GM23338 (cell line): ENCODE data around the gene RGP1. TPM values are rescaled to one million over a fixed set of nuclear protein-coding genes. Genes with fewer than 3 reads are reported as not detected.

Experiments
- ATAC-seq: fragments of 200-7000 bp; cut with Tn5 transposase; 3 replicates; pipeline ENCODE4 v1.9.1; 2020
- DNase-seq: peaks from one replicate; pipeline ENCODE4 v3.0.0-alpha.2; 2015; ENCODE audit warnings: low spot score
- H2AFZ ChIP-seq: fragments of 200-600 bp; sonication (generic); 2 replicates; pipeline ENCODE4 v1.8.0; 2016; ENCODE audit warnings: antibody characterized with exemption, mild to moderate bottlenecking, moderate library complexity
- H3F3A ChIP-seq: fragments of 200-600 bp; sonication (generic); replicated peaks from 2 replicates; pipeline ENCODE4 v1.8.0; 2017; ENCODE audit warnings: antibody characterized with exemption, mixed run types, low read depth
- H3K27ac ChIP-seq: fragments of 200-600 bp; sonication (generic); 2 replicates; pipeline ENCODE4 v1.6.1; 2016; ENCODE audit warnings: low read depth
- H3K27me3 ChIP-seq: fragments of 200-600 bp; sonication (generic); 2 replicates; pipeline ENCODE4 v1.8.0; 2016; ENCODE audit warnings: mild to moderate bottlenecking, mixed run types, moderate library complexity; ENCODE audit not compliant: insufficient read depth
- H3K36me3 ChIP-seq: fragments of 200-600 bp; sonication (generic); 2 replicates; pipeline ENCODE4 v1.8.0; 2016; ENCODE audit warnings: mild to moderate bottlenecking; ENCODE audit not compliant: insufficient read depth
- H3K4me1 ChIP-seq: fragments of 200-600 bp; sonication (generic); 2 replicates; pipeline ENCODE4 v1.8.0; 2016; ENCODE audit warnings: mild to moderate bottlenecking, moderate library complexity; ENCODE audit not compliant: insufficient read depth
- H3K4me2 ChIP-seq: fragments of 200-600 bp; sonication (generic); 2 replicates; pipeline ENCODE4 v1.7.1; 2017; ENCODE audit warnings: mixed run types
- H3K4me3 ChIP-seq: fragments of 200-600 bp; sonication (generic); 2 replicates; pipeline ENCODE4 v1.6.1; 2016; ENCODE audit warnings: mixed run types
- H3K79me2 ChIP-seq: fragments of 200-600 bp; sonication (generic); replicated peaks from 2 replicates; pipeline ENCODE4 v1.8.0; 2017; ENCODE audit warnings: mild to moderate bottlenecking; ENCODE audit not compliant: insufficient read depth
- H3K9me2 ChIP-seq: fragments of 200-600 bp; sonication (generic); 2 replicates; pipeline ENCODE4 v1.8.0; 2017; ENCODE audit not compliant: insufficient read depth
- H4K20me1 ChIP-seq: fragments of 200-600 bp; sonication (generic); replicated peaks from 2 replicates; pipeline ENCODE4 v1.8.0; 2017; ENCODE audit warnings: mild to moderate bottlenecking; ENCODE audit not compliant: insufficient read depth
- H3K27ac Mint-ChIP-seq: 2 replicates; pipeline ENCODE4 v1.8.0; 2020; ENCODE audit warnings: inconsistent platforms, mild to moderate bottlenecking, moderate library complexity, mixed read lengths
- H3K27me3 Mint-ChIP-seq: 3 replicates; pipeline ENCODE4 v1.8.0; 2022; ENCODE audit warnings: low read depth, mild to moderate bottlenecking, moderate library complexity, mixed read lengths, inconsistent platforms; ENCODE audit not compliant: insufficient read depth, poor library complexity
- H3K36me3 Mint-ChIP-seq: 3 replicates; pipeline ENCODE4 v1.8.0; 2021; ENCODE audit warnings: low read depth, mild to moderate bottlenecking, inconsistent platforms, moderate library complexity, mixed read lengths
- H3K4me1 Mint-ChIP-seq: 3 replicates; pipeline ENCODE4 v1.8.0; 2020; ENCODE audit warnings: mild to moderate bottlenecking, inconsistent platforms, mixed read lengths
- H3K4me3 Mint-ChIP-seq: 3 replicates; pipeline ENCODE4 v1.8.0; 2021; ENCODE audit warnings: moderate library complexity, mild to moderate bottlenecking, inconsistent platforms, mixed read lengths
- H3K9me3 Mint-ChIP-seq: 3 replicates; pipeline ENCODE4 v1.8.0; 2020; ENCODE audit warnings: moderate library complexity, mild to moderate bottlenecking, inconsistent platforms, mixed read lengths
- CREB1 ChIP-seq: fragments of 250-450 bp; sonication (Bioruptor Pico); IDR thresholded peaks from 2 replicates; pipeline ENCODE4 v1.5.0; 2020; ENCODE audit warnings: low read depth, mild to moderate bottlenecking, moderate library complexity
- ETS1 ChIP-seq: IDR thresholded peaks from 2 replicates; pipeline ENCODE4 v1.6.1; 2016; ENCODE audit warnings: antibody characterized with exemption
- EZH2 ChIP-seq: fragments of 200-600 bp; sonication (generic); IDR thresholded peaks from one replicate; pipeline ENCODE4 v1.8.0; 2017; ENCODE audit warnings: antibody characterized with exemption, mild to moderate bottlenecking, low read depth; ENCODE audit not compliant: unreplicated experiment
- EZH2phosphoT487 ChIP-seq: fragments of 200-600 bp; sonication (generic); IDR thresholded peaks from one replicate; pipeline ENCODE4 v1.8.1; 2018; ENCODE audit warnings: antibody characterized with exemption; ENCODE audit not compliant: unreplicated experiment
- JUNB ChIP-seq: IDR thresholded peaks from one replicate; pipeline ENCODE4 v1.6.1; 2016; ENCODE audit warnings: antibody characterized with exemption; ENCODE audit not compliant: unreplicated experiment
- NANOG ChIP-seq: IDR thresholded peaks from 2 replicates; pipeline ENCODE4 v1.6.1; 2016; ENCODE audit warnings: antibody characterized with exemption, borderline replicate concordance
- POLR2AphosphoS5 ChIP-seq: IDR thresholded peaks from 2 replicates; pipeline ENCODE4 v1.6.1; 2016; ENCODE audit warnings: antibody characterized with exemption, low read depth
- REST ChIP-seq: IDR thresholded peaks from one replicate; pipeline ENCODE4 v1.6.1; 2018; ENCODE audit warnings: antibody characterized with exemption; ENCODE audit not compliant: unreplicated experiment
- STAT1 ChIP-seq: IDR thresholded peaks from one replicate; pipeline ENCODE4 v1.6.1; 2016; ENCODE audit warnings: antibody characterized with exemption; ENCODE audit not compliant: unreplicated experiment
- ZNF331 ChIP-seq: fragments of 250-450 bp; sonication (Bioruptor Pico); IDR thresholded peaks from 2 replicates; pipeline ENCODE4 v1.5.0; 2020; ENCODE audit warnings: low read depth, mild to moderate bottlenecking, moderate library complexity
- polyA plus RNA-seq: library from polyadenylated mRNA; unstranded; fragments of >200 nt; fragmentation: Nextera tagmentation; extraction: Ambion mirVana; gene quantifications from 2 replicates; pipeline ENCODE4 v1.2.1, GENCODE V29; 2016
- total RNA-seq: library from RNA; depleted of rRNA; stranded (reverse); fragments of >200 nt; shearing (Covaris generic); gene quantifications from 2 replicates; pipeline ENCODE4 v1.2.3, GENCODE V29; 2014

RGP1 gene
- total and polyA plus RNA-seq, 2 experiments from 2014 or later = 2.8 to 16.0 TPM

- H3K27ac ChIP-seq = peak overlapping the region; percentile 82; the same call in 1 of the 2 replicates
- peak; percentile 50 for DNase-seq
Observed at GRCh38 chr9:35774907-35775635, 26.0 kb downstream of the RGP1 start.

GRCh38 chr9:35776018-35776417, 26.9 kb downstream of the RGP1 start:
- no peak for TF ChIP-seq ETS1
- TF ChIP-seq REST = no peak
- no peak for TF ChIP-seq CREB1 (CRISPR knock-in tag)
- TF ChIP-seq JUNB = no peak
- TF ChIP-seq ZNF331 (CRISPR knock-in tag) = no peak
- no peak for TF ChIP-seq EZH2
- TF ChIP-seq EZH2phosphoT487 = no peak
- TF ChIP-seq POLR2AphosphoS5 = no peak
- Mint-ChIP-seq H3K4me1 (peaks cover 16% of the 10 kb centered on the region), H3K4me3 (no peak overlapping the region), H3K9me3 (no peaks in the 10 kb centered on the region), H3K36me3 (peaks cover 3% of the 10 kb centered on the region; the same call in 2 of the 3 replicates), H3K27ac (peak overlapping the region; percentile 74; the same call in 1 of the 2 replicates), H3K27me3 (no peaks in the 10 kb centered on the region)
- Histone ChIP-seq H2AFZ (no peak overlapping the region), H3F3A (0 out of 2 replicates have a peak, but pooled peaks cover 4% of the 10 kb centered on the region), H3K36me3 (no peaks in the 10 kb centered on the region), H3K4me3 (no peak overlapping the region), H4K20me1 (0 out of 2 replicates have a peak, but pooled peaks cover 4% of the 10 kb centered on the region), H3K4me2 (no peak overlapping the region), H3K4me1 (peaks cover 16% of the 10 kb centered on the region), H3K9me2 (no peaks in the 10 kb centered on the region), H3K27me3 (no peaks in the 10 kb centered on the region), H3K79me2 (no peaks in the 10 kb centered on the region), H3K27ac (no peak overlapping the region)
- no peak for DNase-seq
- peak; percentile 32; the same call in 2 of the 3 replicates for ATAC-seq

More at GRCh38 chr9:35774907-35775635, 26.0 kb downstream of the RGP1 start:
- H3K4me2 ChIP-seq = peak overlapping the region; percentile 14; the same call in 1 of the 2 replicates
- Mint-ChIP-seq H3K36me3 (no peaks in the 10 kb centered on the region), H3K4me3 (no peak overlapping the region), H3K27ac (peak overlapping the region; percentile 88), H3K27me3 (no peaks in the 10 kb centered on the region), H3K4me1 (peaks cover 16% of the 10 kb centered on the region), H3K9me3 (no peaks in the 10 kb centered on the region)
- no peak overlapping the region for H3K4me3 ChIP-seq
- H3K9me2 ChIP-seq = no peaks in the 10 kb centered on the region
- no peaks in the 10 kb centered on the region for H3K36me3 ChIP-seq
- 0 out of 2 replicates have a peak, but pooled peaks cover 4% of the 10 kb centered on the region for H3F3A ChIP-seq
- peaks cover 3% of the 10 kb centered on the region; the same call in 1 of the 2 replicates for H4K20me1 ChIP-seq
- TF ChIP-seq CREB1 (CRISPR knock-in tag) = no peak
- TF ChIP-seq ZNF331 (CRISPR knock-in tag) = no peak
- TF ChIP-seq POLR2AphosphoS5 = no peak
- no peak for TF ChIP-seq STAT1
- TF ChIP-seq NANOG = no peak
- no peak for TF ChIP-seq EZH2phosphoT487
- TF ChIP-seq EZH2 = no peak
- H2AFZ ChIP-seq = peak overlapping the region; percentile 35; the same call in 1 of the 2 replicates
- H3K4me1 ChIP-seq = peaks cover 16% of the 10 kb centered on the region
- no peaks in the 10 kb centered on the region for H3K79me2 ChIP-seq
- ATAC-seq = peak; percentile 76
- H3K27me3 ChIP-seq = no peaks in the 10 kb centered on the region
